Fibroblast of upper back skin (primary cell): ENCODE data around the gene TMTC2.

ENCODE experiments used
- DNase-seq: peaks from one replicate; pipeline ENCODE4 v3.0.0-alpha.2; 2013

TMTC2 gene

DNA sequence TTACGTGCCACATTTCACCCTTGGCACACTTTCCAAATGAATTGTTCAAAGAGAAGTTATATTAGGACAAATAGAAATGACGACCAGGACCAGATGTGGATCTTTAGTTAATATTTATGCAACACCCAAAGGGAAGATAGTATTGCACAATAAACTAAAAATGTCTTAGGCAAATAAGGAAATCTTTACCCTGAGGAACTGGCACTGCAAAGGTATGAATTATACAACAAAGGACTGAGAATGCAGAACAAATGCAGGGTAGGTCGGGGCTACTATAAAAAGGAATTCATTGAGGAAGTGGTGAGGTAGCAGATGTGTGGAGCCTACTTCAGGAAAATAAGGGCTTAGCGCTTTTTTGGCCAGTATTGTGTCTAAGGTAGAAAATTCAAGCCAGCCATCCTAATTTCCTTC is 3.9 kb upstream of the TMTC2 start:
- DNase-seq, result no peak

- peak; percentile 92 for DNase-seq
Observed at GRCh38 chr12:82685790-82686167, 927 bp upstream of the TMTC2 start.

DNA sequence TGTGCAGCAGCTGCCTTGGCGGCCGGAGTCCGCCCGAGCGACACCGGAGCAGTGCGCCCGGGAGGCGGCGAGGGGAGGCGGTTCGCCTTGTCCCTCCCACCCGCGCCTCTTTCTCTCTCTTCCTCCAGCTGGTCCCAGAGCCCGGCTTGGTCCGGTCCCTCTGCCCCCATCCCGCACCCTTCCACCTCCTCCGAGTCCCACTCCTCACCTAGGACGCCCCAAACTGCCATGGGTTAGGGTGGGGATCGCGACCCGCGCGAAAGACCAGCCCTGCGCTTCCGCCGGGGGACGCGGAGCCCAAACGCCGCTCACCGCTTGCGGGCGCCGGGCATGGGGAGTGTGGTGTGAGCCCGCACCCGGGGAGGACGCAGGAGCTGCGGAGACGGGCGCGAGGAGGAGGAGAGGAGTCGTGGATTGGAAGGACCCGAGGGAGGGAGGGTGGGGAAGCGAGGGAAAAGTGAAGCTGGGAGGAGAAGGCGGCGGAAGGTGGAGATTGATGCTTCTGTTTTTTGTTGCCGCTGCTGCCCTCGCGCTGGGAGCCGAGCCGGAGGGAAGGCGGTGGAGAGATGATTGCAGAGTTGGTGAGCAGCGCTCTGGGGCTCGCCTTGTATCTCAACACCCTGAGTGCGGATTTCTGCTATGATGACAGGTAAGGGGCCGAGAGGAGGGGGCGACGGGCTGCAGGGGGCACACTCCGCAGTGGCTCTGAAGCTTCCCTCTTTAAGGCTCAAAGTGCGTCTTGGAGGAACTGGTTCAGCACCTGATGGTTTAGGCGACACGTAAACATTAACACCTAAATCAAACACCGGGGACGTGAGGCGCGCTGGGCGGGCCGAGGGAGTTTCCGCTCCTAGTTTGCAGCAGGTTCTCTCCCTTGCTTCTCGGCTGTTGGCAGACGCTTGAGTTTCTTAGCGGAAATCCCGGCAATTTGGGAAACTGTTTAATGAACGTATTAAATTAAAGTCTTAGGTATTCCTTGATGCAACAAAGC is 610 bp downstream of the TMTC2 start:
- DNase-seq, result no peak

DNA sequence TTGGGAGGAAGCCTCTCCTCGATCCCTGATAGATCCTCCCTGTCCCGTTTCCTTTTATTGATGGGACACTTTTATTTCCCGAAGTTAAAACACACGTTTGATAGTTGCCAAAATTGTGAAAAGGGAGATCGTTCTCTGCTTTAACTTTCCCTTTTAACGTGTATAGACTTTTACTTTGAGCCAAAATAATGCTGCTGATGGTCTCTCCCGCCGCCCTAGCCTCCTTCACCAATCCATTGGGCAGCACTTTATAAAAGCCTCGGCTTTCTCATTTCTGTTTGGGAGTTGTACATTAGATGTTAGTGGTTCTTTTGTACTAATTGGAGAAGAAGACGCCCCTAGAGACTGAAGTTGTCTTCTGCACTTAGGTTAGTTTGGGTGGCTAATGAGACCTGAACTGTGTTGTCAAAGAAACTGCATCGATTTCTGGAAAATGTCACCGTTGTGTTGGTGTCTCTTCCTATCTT is 1.4 kb downstream of the TMTC2 start:
- DNase-seq, result no peak

DNA sequence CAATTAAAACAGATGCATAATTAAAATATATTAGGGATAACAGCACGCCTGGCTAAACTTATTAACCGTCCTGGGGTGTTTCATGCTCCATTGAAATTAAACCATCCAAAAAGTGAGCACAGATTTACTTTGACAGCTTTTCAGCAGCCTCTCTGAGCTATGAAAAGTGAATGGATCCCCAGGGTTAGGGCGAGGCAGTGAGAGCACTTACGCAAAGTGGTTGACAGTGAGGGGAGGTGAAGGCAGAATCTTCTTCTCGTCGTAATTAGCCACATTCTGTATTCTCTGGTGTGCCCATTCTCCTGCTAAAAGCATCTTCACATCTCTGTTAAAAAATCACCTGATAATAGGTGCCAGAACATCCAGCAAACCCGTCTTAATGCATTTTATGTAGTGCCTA is 1.9 kb downstream of the TMTC2 start:
- DNase-seq, result no peak

DNA sequence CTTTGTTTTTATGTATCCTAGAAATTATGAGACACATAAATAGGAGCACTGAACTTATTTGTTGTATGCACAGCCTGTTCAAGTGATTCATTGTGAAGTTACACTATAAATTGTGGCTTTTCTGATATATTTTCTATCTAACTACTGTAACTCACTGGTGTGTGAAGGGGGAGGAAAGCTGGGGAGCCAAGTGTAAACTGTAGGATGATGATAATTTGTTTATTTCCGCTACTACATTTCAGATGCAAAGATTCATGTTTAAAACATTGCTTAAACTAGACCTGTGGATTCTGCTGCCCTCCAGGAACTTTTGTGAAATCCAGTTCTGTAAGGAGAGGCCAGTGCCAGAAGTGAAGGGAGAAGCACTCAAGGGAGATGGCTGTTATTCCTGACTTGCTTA is 3.3 kb downstream of the TMTC2 start:
- DNase-seq, result no peak

- no peak for DNase-seq
Observed at GRCh38 chr12:82691513-82691912, 4.8 kb downstream of the TMTC2 start.

DNA sequence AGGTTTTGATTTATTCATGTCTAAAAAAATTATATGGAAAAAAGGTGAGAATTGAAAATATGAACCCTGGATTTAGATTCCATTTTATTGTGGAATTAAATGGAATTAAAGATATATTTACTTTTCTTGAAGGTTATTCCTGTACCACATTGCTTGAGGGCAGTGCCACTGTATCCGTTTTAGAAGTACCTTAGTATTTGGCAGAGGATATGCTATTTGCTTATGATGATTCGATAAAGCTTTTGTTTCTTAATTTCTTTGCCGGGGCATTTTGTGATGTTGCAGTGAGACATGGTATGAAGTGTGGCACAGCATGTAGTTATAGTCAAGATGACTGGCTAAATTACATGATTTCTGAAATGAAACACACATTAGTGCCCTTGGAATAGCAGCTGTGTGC is 7.6 kb downstream of the TMTC2 start:
- DNase-seq, result no peak

GRCh38 chr12:82694970-82695369 is 8.3 kb downstream of the TMTC2 start:
- peak; percentile 57 for DNase-seq

GRCh38 chr12:82695531-82695930 is 8.8 kb downstream of the TMTC2 start:
- DNase-seq, result no peak

DNA sequence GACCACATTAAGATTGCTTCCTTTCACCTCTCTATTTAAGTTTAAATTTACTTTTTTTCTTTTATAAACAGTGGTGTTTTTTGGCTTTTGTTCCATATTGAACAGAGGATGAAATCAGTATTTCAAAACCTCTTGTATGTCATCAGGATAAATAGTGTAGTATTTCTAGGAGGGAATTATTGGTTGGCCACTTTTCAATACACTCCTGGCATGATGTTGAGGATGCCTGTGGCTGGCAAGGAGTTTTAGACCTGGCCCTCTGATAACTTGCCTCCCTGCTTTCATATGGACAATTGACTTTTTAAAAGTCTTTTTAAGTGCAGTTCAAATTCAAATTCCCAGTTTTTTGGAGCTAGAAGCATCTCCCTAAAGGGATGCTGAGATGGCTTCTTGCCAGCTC is 9.8 kb downstream of the TMTC2 start:
- DNase-seq, result no peak

DNA sequence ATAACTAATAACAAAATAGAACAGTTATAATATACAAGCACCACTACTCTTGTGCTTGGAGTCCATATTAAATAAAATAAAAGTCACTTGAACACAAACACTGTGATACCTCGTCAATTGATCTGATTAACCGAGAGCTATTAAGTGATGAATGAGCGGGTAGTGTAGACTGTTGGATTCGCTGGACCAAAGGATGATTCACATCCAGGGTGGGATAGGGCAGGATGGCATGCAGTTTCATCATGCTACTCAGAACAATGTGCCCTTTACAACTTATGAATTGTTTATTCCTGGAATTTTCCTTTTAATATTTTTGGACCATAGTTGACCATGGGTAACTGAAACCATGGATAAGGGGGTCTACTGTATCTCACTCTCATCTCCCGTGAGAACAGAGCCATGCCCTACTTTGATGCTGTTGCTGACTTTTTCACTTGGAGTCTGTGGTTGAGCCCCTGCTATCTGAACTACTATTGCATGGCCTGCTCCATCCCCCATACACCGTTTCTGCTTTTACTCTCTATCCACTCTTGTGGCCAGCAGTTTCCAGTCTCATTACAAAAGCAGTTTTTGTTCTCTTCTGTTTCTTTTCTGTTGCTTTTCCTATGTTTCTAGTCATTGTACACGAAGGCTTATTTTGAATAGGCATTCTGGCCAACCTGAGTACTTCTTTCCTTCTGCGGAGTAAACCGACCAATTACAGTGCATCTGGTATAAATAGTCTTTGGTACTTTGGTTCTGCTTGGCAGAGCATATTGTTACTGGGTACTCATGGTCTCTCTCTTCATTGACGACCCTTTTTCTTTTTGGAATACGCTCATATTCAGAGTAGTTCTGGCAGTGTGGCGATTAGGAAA is 12.2 kb downstream of the TMTC2 start:
- no peak for DNase-seq

- DNase-seq, result no peak
Observed at GRCh38 chr12:82705774-82706173, 19.1 kb downstream of the TMTC2 start.

- DNase-seq, result no peak
Observed at GRCh38 chr12:82708061-82708879, 21.6 kb downstream of the TMTC2 start.

DNA sequence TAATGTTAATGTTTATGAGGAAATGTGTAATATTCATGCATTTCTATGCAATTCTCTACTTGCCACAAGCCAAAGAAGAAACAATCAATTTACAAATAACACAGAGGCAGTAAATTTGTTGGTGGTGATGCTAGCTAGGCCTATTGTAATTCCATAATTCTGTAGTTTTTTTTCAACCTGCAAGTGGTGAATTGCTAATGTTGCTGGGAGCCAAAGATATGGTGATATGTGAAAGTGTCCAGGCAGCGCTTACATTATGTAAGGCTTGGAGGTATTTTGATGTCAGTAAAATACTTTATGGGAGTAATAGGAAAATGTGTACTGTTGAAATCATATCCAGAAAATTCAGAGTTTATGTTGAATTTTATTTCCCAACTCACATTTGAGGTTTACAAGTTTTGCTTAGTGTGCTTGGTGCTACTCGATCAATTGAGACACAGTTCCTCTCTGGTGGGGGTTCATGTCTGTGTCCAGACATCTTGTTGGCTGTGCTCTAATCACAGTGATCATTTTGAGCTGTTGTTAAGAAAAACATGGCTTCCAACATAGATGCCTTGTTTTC is 23.2 kb downstream of the TMTC2 start:
- DNase-seq, result no peak

DNA sequence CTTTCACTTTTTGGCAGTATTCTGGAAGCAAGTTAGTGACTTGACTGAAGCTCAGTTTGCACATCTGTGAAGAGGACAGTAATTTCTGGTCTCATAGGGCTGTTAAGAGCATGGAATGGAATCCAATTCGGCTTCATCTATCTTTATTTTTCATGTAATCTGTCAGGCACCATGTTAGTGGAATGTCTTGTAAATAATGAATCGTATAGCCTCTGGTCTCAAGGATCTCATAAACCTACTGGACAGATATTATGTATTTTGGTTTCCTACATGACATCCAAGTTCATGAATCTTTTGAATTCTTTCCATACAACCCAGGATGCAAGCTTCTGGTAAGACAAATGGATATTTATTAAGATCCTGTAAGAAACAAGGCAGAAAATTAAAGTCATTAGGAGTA is 24.0 kb downstream of the TMTC2 start:
- no peak for DNase-seq

- DNase-seq, result no peak
Observed at GRCh38 chr12:82714427-82714826, 27.7 kb downstream of the TMTC2 start.

GRCh38 chr12:82721726-82722125 is 35.0 kb downstream of the TMTC2 start:
- DNase-seq, result no peak

DNA sequence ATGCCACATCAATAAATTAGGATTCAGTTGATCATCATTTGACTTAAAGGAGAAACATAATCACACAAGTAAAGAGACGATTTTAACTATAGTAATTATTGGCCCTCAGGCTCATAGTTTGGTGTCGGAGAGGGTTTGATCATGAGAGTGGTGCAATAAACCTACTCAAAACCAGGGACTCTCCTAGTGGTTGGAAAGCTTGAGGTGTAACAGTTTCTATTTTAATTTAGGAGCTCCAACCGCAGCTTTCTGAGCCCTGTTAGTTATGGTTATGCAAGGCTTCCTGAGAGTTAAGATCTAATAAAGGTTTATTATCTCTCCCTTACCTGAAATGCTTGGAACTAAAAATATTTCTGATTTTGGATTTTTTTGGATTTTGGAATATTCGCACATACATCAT is 36.4 kb downstream of the TMTC2 start:
- no peak for DNase-seq

GRCh38 chr12:82723891-82724290 is 37.2 kb downstream of the TMTC2 start:
- DNase-seq, result no peak

- DNase-seq, result no peak
Observed at GRCh38 chr12:82725741-82726140, 39.0 kb downstream of the TMTC2 start.

- no peak for DNase-seq
Observed at GRCh38 chr12:82727886-82728285, 41.2 kb downstream of the TMTC2 start.

- no peak for DNase-seq
Observed at GRCh38 chr12:82728710-82729109, 42.0 kb downstream of the TMTC2 start.
